GM11168 (cell line): ENCODE data around the gene DBH.

Experiments
- in situ Hi-C: fragments of 300-500 bp; cut with MboI; formaldehyde crosslinking; loops from one replicate; pipeline ENCODE4 v1.12.0; 2022; ENCODE audit warnings: low sequenced_read_pairs; ENCODE audit not compliant: unreplicated experiment

DBH gene

GRCh38 chr9:133635533-133636531 lies at the start of gene DBH:
TSS of gene DBH (plus strand) at chr9:133636363. CDS start at chr9:133636372, 9 bp downstream.
- in situ Hi-C loops, result no loop called here

- in situ Hi-C loops, result no loop called here
These were observed 49.1 kb upstream of the DBH start for GRCh38 chr9:133587051-133587450.

GRCh38 chr9:133587466-133587865 lies 48.7 kb upstream of the DBH start:
- in situ Hi-C loops, result no loop called here

- in situ Hi-C loops, result no loop called here
These were observed 46.5 kb upstream of the DBH start for GRCh38 chr9:133589454-133590227.

GRCh38 chr9:133590231-133590855 lies 45.8 kb upstream of the DBH start:
- in situ Hi-C loops, result no loop called here

- in situ Hi-C loops, result no loop called here
These were observed 44.9 kb upstream of the DBH start for GRCh38 chr9:133591116-133591910.

- in situ Hi-C loops, result no loop called here
These were observed 44.2 kb upstream of the DBH start for GRCh38 chr9:133591985-133592384.

- in situ Hi-C loops, result no loop called here
These were observed 43.3 kb upstream of the DBH start for GRCh38 chr9:133592731-133593409.

- in situ Hi-C loops, result no loop called here
These were observed 42.4 kb upstream of the DBH start for GRCh38 chr9:133593587-133594253.

- in situ Hi-C loops, result no loop called here
These were observed 41.9 kb upstream of the DBH start for GRCh38 chr9:133594310-133594709.

GRCh38 chr9:133595910-133596309 lies 40.3 kb upstream of the DBH start:
- in situ Hi-C loops, result no loop called here

GRCh38 chr9:133597316-133597957 lies 38.7 kb upstream of the DBH start:
- in situ Hi-C loops, result no loop called here

- in situ Hi-C loops, result no loop called here
These were observed 37.2 kb upstream of the DBH start for GRCh38 chr9:133598978-133599377.

- in situ Hi-C loops, result no loop called here
These were observed 36.5 kb upstream of the DBH start for GRCh38 chr9:133599470-133600173.

- in situ Hi-C loops, result no loop called here
These were observed 35.4 kb upstream of the DBH start for GRCh38 chr9:133600739-133601138.

- in situ Hi-C loops, result no loop called here
These were observed 34.4 kb upstream of the DBH start for GRCh38 chr9:133601746-133602145.

- in situ Hi-C loops, result no loop called here
These were observed 33.9 kb upstream of the DBH start for GRCh38 chr9:133602277-133602676.
